ENCODE results near the gene MIB2. TPM values are rescaled to one million over a fixed set of nuclear protein-coding genes. Genes with fewer than 3 reads are reported as not detected.

MIB2 gene
- total and polyA plus RNA-seq, 10 of the 15 experiments (the other 5 are each of a cell fraction or from before 2014, with no cell fraction given): 0.42 to 26.8 (median 10.9) TPM; not detected in 1

DNA sequence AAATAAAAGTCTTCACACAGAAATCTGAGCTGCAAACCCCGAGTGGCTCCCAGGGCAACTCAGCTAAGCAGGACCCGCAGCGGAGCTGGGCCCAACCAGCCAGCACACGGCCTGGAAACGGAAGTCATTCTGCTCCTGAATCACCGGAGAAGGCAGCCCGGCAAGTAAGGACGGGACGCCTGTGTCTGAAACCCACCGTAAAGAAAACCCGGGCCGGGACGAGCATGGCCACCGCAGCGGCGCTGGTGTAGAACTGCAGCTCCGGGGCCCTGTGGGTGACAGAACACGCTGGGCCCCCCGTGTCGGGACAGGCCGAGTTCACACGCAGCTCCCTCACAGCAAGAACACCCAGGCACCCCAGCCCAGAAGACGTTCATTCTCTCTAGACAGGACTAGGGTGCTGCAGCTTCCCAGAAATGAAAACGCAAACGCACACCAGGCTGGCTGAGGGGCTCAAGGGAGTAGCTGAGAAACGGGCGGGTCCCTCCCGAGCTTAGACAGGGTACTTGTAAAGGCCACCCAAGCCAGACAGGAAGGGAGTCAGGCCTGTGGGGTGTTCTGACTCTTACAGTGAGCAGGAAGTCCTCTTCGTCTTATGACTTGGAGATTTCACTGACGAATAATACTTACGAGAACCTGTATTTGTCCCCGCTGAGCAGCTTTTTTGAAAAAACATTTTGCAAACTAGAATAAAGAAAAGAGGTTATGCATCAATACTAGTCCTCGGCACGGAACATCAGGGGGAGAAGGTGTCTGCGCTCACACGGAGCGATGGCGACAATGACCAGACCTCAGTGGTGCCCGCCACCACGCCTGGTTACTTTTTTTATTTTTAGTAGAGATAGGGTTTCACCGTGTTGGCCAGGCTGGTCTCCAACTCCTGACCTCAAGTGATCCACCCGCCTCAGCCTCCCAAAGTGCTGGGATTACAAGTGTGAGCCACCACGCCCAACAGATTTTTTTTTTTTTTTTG, 54.5 kb downstream of the MIB2 start:
- no peaks in the 10 kb centered on the region; the same call in 1 of the 2 replicates for H3K79me2 ChIP-seq (ENCODE audit: control insufficient read depth, insufficient read depth, low read length)
- H2AFZ ChIP-seq (ENCODE audit: control insufficient read depth, low read depth, low read length): no peak overlapping the region
- SMC1A ChIA-PET (ENCODE audit: uncharacterized antibody, unreplicated experiment): interaction anchor here (1.5 kb wide), 1 partner anchor 8 kb away, joined by 10 read pairs; no protein-coding TSS in a partner anchor
- WGBS (ENCODE audit: insufficient coverage, insufficient replicate concordance, low lambda C conversion rate, missing lambda C conversion rate): 84% methylated on average over 43 of the region's 43 CpGs
- intact Hi-C loops (cut with micrococcal nuclease; ENCODE audit: unreplicated experiment) (no loop called here), in situ Hi-C loops (cut with MboI) (no loop called here)
- H3K27me3 ChIP-seq (replicated peaks in 1 of 2; ENCODE audit: control insufficient read depth in 2 of 2, insufficient read depth in 2 of 2, low read length in 1 of 2): no peaks in the 10 kb centered on the region
- no peak for TF ChIP-seq NFYA (IDR thresholded peaks at IDR 0.05; ENCODE audit: borderline replicate concordance, low read depth, low read length)
- no peak for TF ChIP-seq NFIC (IDR thresholded peaks at IDR 0.05; ENCODE audit: low read depth, low read length)
- TF ChIP-seq, protein P1, sequence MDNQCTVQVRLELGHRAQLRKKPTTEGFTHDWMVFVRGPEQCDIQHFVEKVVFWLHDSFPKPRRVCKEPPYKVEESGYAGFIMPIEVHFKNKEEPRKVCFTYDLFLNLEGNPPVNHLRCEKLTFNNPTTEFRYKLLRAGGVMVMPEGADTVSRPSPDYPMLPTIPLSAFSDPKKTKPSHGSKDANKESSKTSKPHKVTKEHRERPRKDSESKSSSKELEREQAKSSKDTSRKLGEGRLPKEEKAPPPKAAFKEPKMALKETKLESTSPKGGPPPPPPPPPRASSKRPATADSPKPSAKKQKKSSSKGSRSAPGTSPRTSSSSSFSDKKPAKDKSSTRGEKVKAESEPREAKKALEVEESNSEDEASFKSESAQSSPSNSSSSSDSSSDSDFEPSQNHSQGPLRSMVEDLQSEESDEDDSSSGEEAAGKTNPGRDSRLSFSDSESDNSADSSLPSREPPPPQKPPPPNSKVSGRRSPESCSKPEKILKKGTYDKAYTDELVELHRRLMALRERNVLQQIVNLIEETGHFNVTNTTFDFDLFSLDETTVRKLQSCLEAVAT (IDR thresholded peaks at IDR 0.05): no peak
- BruUV-seq (replicated peaks): no TSS peak
- no peak overlapping the region for H3K4me3 ChIP-seq
- RAD21 ChIA-PET (ENCODE audit: unreplicated experiment): interaction anchor here (1.2 kb wide), 1 partner anchor 8 kb away, joined by 4 read pairs; no protein-coding TSS in a partner anchor
- H3K9me3 ChIP-seq (replicated peaks; ENCODE audit: control insufficient read depth, insufficient read depth, low read length): no peaks in the 10 kb centered on the region
- no peak overlapping the region for H3K9ac ChIP-seq (ENCODE audit: control insufficient read depth, insufficient read depth, low read length)
- H3K4me1 ChIP-seq (ENCODE audit: control insufficient read depth, insufficient read depth, low read length): no peaks in the 10 kb centered on the region
- no peaks in the 10 kb centered on the region for H4K20me1 ChIP-seq (ENCODE audit: control insufficient read depth, insufficient read depth)
- ATAC-seq: no peak
- no peak for DNase-seq (ENCODE audit: low read depth, low spot score)
- POLR2A ChIA-PET: interaction anchor here (0.6 to 0.9 kb wide), 2 partner anchors 13 to 121 kb away, joined by 3 read pairs; no protein-coding TSS in a partner anchor
- H3K27ac ChIP-seq (ENCODE audit: control insufficient read depth, insufficient read depth): no peak overlapping the region
- no peak overlapping the region for H3K4me2 ChIP-seq (ENCODE audit: control insufficient read depth, insufficient read depth)
- H3K36me3 ChIP-seq (ENCODE audit: control insufficient read depth in 2 of 2, insufficient read depth in 2 of 2, low read length in 1 of 2): peaks cover 10 to 12% of the 10 kb centered on the region in 2 experiments
- FAIRE-seq: no peak
- CTCF ChIA-PET: interaction anchor here (2.0 kb wide), 1 partner anchor 9 kb away, joined by 11 read pairs; no protein-coding TSS in a partner anchor
